ENCODE measurements around the gene NR2F2. TPM values are rescaled to one million over a fixed set of nuclear protein-coding genes. Genes with fewer than 3 reads are reported as not detected.
A peak's percentile ranks its signal among the peaks of the same experiment; 100 is the strongest.

NR2F2 gene
- total RNA-seq, 1 donor from 2014 or later: 39.8 TPM

- Histone ChIP-seq H3K27ac (no peak overlapping the region), H3K36me3 (peaks cover 0 to 3% of the 10 kb centered on the region in 2 donors), H3K4me1 (peaks cover 7% of the 10 kb centered on the region), H3K27me3 (no peaks in the 10 kb centered on the region), H3K4me3 (no peak overlapping the region), H3K9me3 (no peaks in the 10 kb centered on the region)
- intact Hi-C loops (cut with DNase I): no loop called here
- DNase-seq (ENCODE audit: extremely low spot score in 2 of 2): no peak
- no peak for TF ChIP-seq CTCF (IDR thresholded peaks at IDR 0.05)
- TF ChIP-seq POLR2A (IDR thresholded peaks at IDR 0.05): no peak
- TF ChIP-seq POLR2AphosphoS5 (IDR thresholded peaks at IDR 0.05; ENCODE audit: insufficient read depth in 1 of 2, low read depth in 1 of 2): no peak
These were observed 26.9 kb upstream of the NR2F2 start for GRCh38 chr15:96303503-96304056.

GRCh38 chr15:96304839-96305238 lies 25.7 kb upstream of the NR2F2 start:
- Histone ChIP-seq H3K27me3 (no peaks in the 10 kb centered on the region), H3K4me1 (peaks cover 11% of the 10 kb centered on the region), H3K9me3 (no peaks in the 10 kb centered on the region), H3K36me3 (no peaks in the 10 kb centered on the region), H3K4me3 (no peak overlapping the region), H3K27ac (no peak overlapping the region)
- TF ChIP-seq CTCF (IDR thresholded peaks at IDR 0.05): no peak
- TF ChIP-seq POLR2AphosphoS5 (IDR thresholded peaks at IDR 0.05; ENCODE audit: insufficient read depth in 1 of 2, low read depth in 1 of 2): no peak
- TF ChIP-seq POLR2A (IDR thresholded peaks at IDR 0.05): no peak
- intact Hi-C loops (cut with DNase I): no loop called here
- no peak for DNase-seq (ENCODE audit: extremely low spot score in 2 of 2)

GRCh38 chr15:96306321-96306720 lies 24.2 kb upstream of the NR2F2 start:
- no peaks in the 10 kb centered on the region for H3K9me3 ChIP-seq
- no peak overlapping the region for H3K27ac ChIP-seq
- H3K4me1 ChIP-seq: peaks cover 11% of the 10 kb centered on the region
- intact Hi-C loops (cut with DNase I): no loop called here
- no peaks in the 10 kb centered on the region for H3K36me3 ChIP-seq
- no peaks in the 10 kb centered on the region for H3K27me3 ChIP-seq
- no peak for DNase-seq (ENCODE audit: extremely low spot score in 2 of 2)
- TF ChIP-seq POLR2A (IDR thresholded peaks at IDR 0.05): no peak
- no peak for TF ChIP-seq POLR2AphosphoS5 (IDR thresholded peaks at IDR 0.05; ENCODE audit: insufficient read depth in 1 of 2, low read depth in 1 of 2)
- TF ChIP-seq CTCF (IDR thresholded peaks at IDR 0.05): no peak
- H3K4me3 ChIP-seq: no peak overlapping the region

- no peak for TF ChIP-seq POLR2A (IDR thresholded peaks at IDR 0.05)
- no peak for TF ChIP-seq POLR2AphosphoS5 (IDR thresholded peaks at IDR 0.05; ENCODE audit: insufficient read depth in 1 of 2, low read depth in 1 of 2)
- no peak for TF ChIP-seq CTCF (IDR thresholded peaks at IDR 0.05)
- no peak overlapping the region for H3K4me3 ChIP-seq
- no peaks in the 10 kb centered on the region for H3K36me3 ChIP-seq
- peaks cover 11% of the 10 kb centered on the region for H3K4me1 ChIP-seq
- no peaks in the 10 kb centered on the region for H3K27me3 ChIP-seq
- intact Hi-C loops (cut with DNase I): no loop called here
- H3K27ac ChIP-seq: peak overlapping the region; percentile 36
- H3K9me3 ChIP-seq: no peaks in the 10 kb centered on the region
- DNase-seq (ENCODE audit: extremely low spot score in 2 of 2): no peak
These were observed 22.6 kb upstream of the NR2F2 start for GRCh38 chr15:96307856-96308394.

GRCh38 chr15:96309143-96309660 lies 21.3 kb upstream of the NR2F2 start:
- Histone ChIP-seq H3K4me1 (peaks cover 11% of the 10 kb centered on the region), H3K9me3 (no peaks in the 10 kb centered on the region), H3K36me3 (no peaks in the 10 kb centered on the region), H3K27ac (no peak overlapping the region), H3K4me3 (no peak overlapping the region), H3K27me3 (no peaks in the 10 kb centered on the region)
- intact Hi-C loops (cut with DNase I): no loop called here
- TF ChIP-seq CTCF (IDR thresholded peaks at IDR 0.05) (no peak), POLR2AphosphoS5 (IDR thresholded peaks at IDR 0.05; ENCODE audit: insufficient read depth in 1 of 2, low read depth in 1 of 2) (no peak), POLR2A (IDR thresholded peaks at IDR 0.05) (no peak)
- no peak for DNase-seq (ENCODE audit: extremely low spot score in 2 of 2)

Measured in vagina (tissue), 2 donors.